Endothelial cell of hepatic sinusoid (primary cell): ENCODE measurements around the gene TTYH2.

Experiments
- in situ Hi-C: cut with HindIII; loops from 2 replicates; pipeline ENCODE4 v1.10.0; 2017; ENCODE audit warnings: low sequenced_read_pairs

Gene TTYH2

GRCh38 chr17:74213861-74214391, 555 bp downstream of the TTYH2 start:
- in situ Hi-C loops: no loop called here

DNA sequence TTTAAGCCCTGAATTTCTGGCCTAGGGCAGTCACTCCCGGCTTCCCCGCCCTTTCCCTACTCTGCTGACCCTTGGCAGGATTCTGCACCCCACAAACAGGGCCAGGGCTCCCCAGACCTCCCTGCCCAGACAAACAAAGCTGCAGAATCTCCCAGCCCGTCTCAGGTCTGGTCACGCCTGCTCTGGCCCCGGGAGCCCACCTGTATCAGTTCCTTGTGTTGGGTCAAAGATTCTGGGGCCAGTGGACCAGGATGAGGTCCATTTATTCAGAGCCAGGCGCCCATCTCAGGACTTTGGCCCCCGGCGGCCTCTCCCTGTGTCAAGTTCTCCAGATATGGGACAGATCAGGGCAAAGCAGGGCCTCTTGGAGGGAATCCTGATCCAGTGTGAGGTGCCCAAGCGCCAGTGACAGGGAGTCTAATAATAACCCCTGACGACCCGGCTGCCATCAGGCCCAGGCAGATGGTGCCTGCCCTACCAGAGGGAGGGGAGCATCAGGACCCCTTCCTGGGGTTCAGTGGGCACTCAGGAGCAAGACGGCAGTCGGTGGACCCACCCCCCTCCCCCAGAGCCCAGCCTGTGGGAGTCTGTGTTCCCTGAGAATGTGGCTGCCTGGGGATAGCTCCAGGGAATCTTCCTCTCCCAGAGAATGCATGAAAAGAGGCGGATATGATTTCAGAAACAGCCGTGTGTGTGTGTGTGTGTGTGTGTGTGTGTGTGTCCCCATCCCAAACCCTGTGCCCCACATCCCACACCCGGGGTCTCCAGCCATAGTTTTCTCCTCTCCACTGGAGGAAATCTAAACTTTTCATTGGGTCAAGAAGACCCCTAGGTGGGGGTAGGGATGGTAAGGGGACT, 1.3 kb downstream of the TTYH2 start:
- in situ Hi-C loops: no loop called here

GRCh38 chr17:74215342-74215727, 2.0 kb downstream of the TTYH2 start:
- in situ Hi-C loops: no loop called here

GRCh38 chr17:74216505-74216904, 3.1 kb downstream of the TTYH2 start:
- in situ Hi-C loops: no loop called here

- in situ Hi-C loops: no loop called here
Measured at GRCh38 chr17:74217037-74217730, 3.8 kb downstream of the TTYH2 start.

- in situ Hi-C loops: no loop called here
Measured at GRCh38 chr17:74217888-74218287, 4.5 kb downstream of the TTYH2 start.

- in situ Hi-C loops: no loop called here
Measured at GRCh38 chr17:74218436-74218835, 5.1 kb downstream of the TTYH2 start.

GRCh38 chr17:74219576-74220133, 6.3 kb downstream of the TTYH2 start:
- in situ Hi-C loops: no loop called here

DNA sequence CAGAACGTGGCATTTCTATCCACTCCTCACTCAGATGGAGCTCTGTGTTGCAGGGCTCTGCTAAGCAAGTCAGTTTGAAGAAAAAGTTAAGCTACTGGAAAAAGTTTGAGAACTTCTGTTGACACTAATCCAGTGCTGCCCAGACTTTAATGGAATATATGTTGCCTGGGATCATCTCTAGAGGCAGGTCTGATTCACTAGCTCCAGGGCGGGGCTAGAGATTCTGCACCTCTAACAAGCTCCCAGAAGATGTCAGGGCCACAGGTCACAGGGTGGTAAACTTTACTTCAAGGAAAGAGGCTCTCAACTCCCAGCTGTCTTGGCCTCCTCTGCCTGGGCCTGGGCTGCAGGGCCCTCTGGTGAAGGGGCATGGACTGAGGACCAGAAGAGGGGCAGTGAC, 6.8 kb downstream of the TTYH2 start:
- in situ Hi-C loops: no loop called here

DNA sequence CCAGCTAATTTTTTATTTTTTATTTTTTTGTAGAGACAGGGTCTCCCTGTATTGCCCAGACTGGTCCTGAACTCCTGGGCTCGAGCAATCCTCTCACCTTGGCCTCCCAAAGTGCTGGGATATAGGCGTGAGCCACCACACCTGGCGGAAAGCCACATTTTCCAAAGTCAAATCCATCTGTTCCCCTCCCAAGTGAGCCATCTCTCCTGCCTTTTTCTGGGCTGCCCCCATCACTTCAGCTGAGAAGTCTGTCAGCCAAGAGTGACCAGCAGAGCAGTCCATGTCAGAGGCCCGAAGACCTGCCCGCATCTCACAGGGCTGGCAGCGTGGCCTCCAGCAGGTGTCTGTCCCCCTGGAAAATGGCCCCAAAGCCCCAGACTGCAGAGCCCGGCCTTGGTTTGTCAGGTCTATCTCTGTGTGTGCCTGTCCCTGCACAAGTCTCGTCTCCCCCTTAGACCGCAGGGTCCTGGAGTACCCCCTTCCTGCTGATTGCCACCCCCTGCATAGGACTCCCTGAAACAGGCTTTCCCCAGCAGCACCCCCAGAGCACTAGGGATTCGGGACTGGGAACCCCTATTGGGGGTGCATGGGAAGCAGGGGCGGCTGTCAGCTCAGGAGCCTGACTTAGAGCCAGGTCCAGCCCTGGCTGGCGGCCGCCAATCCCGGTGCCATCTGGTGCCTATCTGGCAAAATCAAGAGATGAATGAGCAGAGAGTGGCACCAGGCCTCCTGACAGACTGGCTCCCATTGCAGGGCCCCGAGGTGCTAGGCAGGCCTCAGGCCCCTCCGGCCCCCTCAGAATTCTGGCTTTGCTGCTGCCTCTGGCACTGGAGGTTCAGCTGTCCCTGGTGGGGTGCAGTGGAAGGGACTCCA, 7.8 kb downstream of the TTYH2 start:
- in situ Hi-C loops: no loop called here

DNA sequence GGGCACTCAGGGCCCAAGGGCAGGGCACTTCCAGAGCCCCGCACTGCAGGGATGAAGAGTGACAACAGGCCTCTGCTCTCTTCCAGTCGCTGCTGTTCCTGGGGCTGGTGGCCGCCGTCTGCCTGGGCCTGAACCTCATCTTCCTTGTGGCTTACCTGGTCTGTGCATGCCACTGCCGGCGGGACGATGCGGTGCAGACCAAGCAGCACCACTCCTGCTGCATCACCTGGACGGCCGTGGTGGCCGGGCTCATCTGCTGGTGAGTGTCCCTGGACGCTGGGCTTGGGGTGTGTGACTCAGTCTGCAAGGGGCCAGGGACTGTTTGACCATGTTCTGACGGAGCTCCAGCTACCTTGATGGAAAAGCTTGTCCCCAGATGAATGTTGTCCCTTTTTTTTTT, 9.0 kb downstream of the TTYH2 start:
- in situ Hi-C loops: no loop called here

GRCh38 chr17:74223901-74224300, 10.5 kb downstream of the TTYH2 start:
- in situ Hi-C loops: no loop called here

- in situ Hi-C loops: no loop called here
Measured at GRCh38 chr17:74224959-74225725, 11.8 kb downstream of the TTYH2 start.

- in situ Hi-C loops: no loop called here
Measured at GRCh38 chr17:74226252-74226651, 12.9 kb downstream of the TTYH2 start.

DNA sequence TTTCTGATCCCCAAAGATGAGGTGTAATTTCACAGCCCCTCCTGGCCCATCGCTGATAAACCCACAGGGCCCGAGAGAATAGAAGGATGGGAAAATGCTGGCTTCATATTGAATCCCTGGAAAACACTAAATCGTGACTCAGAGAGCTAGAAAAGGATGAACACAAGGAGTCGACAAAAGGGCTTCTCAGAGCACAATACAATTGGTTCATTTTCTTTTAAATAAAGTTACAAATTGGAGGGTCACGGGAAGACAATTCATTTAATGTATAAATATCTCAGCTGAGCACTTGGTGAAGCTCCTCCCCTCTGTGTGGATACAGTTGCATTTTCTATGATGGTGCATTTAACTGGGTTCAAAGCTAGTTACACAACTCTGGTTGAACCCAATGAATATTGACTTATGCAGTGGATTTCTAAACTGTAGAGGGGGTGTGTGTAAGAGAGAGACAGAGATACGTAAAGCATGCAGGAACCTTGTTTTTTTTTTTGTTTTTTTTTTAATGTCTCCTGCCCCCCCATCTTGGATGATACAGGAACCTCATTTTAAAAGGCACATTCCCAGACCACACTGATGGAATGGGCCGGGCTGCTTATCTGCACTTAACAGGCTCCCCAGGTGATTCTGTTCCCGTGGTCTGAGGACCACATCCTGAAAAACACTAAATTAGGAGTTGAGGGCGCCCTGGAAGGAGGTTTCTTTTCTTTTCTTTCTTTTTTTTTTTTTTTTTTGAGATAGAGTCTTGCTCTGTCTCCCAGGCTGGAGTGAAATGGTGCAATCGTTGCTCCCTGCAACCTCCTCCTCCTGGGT, 14.1 kb downstream of the TTYH2 start:
- in situ Hi-C loops: no loop called here

DNA sequence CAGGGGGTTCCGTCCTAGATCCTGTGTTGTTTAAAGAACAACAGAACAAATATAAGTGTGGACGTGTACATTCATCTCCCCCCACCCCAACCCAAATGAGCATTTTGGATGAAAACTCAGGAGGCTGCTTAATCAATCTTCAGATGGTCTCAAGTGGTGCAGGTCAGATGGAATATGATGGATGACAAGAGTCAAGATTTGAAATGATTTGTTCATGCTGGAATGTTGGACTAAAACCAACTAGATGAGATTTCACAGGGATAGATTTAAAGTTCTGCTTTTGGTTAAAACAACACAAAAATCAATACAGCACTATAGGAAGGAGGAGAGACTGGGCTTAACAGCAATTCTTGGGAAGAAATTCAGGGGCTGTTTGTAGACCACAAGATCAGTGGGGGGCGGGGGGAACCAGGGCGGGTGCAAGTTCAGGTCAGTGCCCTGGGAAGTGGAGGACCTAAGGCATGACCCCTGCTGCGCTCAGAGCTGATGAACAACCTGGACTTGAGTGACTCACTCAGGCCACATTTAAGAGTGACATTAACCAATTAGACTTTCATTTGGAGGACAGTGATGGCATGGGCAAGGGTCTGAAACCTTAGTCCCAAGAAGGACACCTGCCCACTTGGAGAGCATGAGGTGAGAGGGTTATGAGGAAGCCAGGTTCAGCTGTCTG, 15.1 kb downstream of the TTYH2 start:
- in situ Hi-C loops: no loop called here

GRCh38 chr17:74230896-74231295, 17.5 kb downstream of the TTYH2 start:
- in situ Hi-C loops: no loop called here
